GM12875 (cell line): ENCODE measurements around the gene ZNF827.

ENCODE experiments used
- H3K4me3 ChIP-seq: one replicate; pipeline ENCODE4 v1.5.1; 2011; ENCODE audit warnings: low read depth, low read length, control low read depth
- CTCF ChIP-seq: IDR thresholded peaks from 2 replicates; pipeline ENCODE4 v1.5.1; 2011; ENCODE audit warnings: low read depth, mild to moderate bottlenecking, control low read depth, inconsistent platforms, low read length, moderate library complexity, borderline replicate concordance; ENCODE audit not compliant: insufficient read depth

Gene ZNF827

DNA sequence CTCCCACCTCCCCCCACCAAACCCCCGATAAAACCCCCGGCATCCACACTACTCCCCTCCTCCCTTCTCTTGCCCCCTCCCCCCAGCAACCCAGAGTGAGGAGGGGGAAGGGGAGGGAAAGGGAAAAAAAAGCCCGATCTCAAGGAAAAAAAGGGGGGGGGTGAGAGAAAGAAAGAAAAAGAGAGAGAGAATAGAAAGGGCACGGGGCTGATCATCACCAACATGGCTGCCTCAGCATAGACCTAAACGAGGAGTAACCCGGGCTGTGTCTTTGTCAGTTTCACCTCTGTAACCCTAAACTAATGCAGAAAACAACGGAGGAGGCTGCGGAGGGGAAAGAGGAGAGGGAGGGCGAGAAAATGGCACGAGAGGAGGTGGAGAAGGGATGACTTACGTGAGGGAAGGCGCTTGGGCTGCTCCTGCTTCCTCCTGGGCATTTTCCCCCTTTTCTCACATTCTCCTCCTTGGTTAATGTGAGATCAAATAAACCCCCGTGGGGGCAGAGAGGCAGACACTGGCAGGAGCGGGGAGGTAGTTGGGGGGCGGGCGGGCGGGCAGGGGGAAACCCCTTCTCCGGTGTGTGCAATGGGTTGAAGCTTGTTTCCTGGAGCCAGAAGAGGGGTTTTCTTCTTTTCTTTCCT is 532 bp downstream of the ZNF827 start:
- no peak for TF ChIP-seq CTCF
- peak overlapping the region; percentile 72 for H3K4me3 ChIP-seq

DNA sequence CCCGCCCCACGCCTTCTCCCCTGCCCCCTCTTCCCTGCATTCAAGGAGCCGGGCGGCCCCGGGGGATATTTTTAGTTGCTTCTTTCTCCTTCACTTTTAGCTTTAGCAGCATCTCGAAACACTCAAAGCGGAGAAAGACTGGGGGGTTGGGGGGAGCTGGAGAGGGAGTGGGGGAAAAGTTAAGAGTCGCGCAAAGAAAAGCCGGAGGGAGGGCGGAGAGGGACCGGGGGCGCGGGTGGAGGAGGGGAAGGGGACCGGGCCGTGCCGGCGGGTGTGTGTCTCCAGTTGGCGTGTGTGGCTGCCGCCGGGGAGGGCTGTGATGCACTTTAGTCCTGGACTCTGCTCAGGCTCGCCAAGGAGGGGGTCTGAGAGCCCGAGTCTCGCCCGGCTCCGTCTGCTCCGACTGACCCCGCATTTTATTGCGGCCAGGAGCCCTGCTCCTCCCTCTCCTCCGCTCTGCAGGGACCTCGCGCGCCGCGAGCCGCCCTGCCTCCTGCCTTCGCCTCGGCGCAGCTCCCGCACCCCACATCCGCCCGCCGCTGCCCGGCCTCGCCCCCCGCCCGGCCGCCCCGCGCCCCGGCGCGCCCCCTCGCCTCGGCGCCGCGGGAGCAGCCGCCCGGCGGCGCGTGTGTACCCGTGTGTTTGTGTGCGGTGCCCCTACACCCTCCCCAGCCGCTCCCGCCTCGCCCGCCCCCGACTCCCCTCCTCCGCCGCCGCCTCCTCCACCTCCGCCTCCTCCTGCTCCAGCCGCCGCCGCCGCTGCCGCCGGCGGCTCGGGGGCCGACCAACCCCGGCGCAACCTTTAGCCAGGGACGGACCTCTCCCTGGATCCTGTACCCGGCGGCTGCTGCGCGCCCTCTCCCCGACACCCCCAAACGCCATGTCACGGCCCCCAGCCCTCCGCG is 1.4 kb downstream of the ZNF827 start:
- no peak for TF ChIP-seq CTCF
- H3K4me3 ChIP-seq = peak overlapping the region; percentile 72

GRCh38 chr4:145936142-145936996 is 2.3 kb downstream of the ZNF827 start:
- H3K4me3 ChIP-seq = peak overlapping the region; percentile 72
- peak; percentile 14; the same call in 1 of the 2 replicates for TF ChIP-seq CTCF

GRCh38 chr4:145935253-145936141 is 3.1 kb downstream of the ZNF827 start:
- TF ChIP-seq CTCF = no peak
- H3K4me3 ChIP-seq = peak overlapping the region; percentile 72

DNA sequence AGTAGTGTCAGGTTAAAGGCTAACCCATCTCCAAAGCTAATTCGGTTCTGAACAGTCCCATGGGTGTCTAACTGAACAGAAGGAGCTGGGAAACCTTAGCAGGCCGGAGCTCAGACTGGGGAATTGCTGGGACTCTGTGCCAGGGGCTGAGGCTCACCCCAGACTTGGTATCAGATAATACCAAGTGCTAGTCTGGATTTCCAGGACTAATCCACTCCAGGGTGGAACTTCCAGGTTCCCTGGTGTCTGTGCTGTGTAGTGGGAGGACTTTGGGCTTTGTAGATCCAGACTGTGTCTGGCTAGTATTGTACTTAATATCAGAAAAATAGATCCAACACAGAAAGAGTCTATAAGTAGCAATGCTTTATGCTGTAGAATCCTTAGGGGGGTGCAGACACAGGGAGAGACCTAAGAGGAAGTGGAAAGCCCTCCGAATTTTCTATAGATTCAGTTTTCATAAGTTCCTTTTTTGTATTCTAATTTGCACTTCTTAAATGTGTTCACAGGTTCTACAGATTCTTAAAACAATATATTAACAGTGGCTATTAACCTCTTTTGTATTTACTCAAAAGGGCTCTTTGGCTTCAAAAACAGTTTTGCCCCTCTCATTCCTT is 4.1 kb downstream of the ZNF827 start:
- no peak overlapping the region for H3K4me3 ChIP-seq

More for the DNA sequence above, 4.1 kb downstream of the ZNF827 start:
- TF ChIP-seq CTCF = no peak
